Measurements from ENCODE around the gene NR1I2. TPM values are rescaled to one million over a fixed set of nuclear protein-coding genes. Genes with fewer than 3 reads are reported as not detected.

The NR1I2 gene
- total and polyA plus RNA-seq, 2 donors (not counting 1 experiment from before 2014, with no cell fraction given), result 0.30 to 0.52 TPM

DNA sequence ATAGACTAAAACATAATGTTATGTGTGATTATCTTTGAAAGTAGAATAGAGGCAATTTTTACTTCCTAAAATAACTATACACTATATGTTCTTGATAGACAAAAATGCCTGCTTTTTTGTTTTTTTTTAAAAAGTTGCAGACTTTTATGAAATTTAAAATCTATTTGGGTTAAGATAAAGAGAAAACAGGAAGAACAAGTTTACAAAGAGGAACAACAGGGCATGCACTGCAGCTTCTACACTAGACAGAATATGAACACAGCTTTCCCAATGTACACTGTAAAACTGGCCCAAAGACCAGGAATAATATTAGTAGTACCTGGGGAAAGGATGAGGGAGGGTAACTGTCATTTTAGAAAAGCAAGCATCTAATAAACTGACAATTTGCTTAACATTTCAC, 53.7 kb downstream of the NR1I2 start:
- ChIA-PET CTCF (no interaction called here), POLR2A (no interaction called here)
- Mint-ChIP-seq H3K27me3 (no peaks in the 10 kb centered on the region), H3K4me3 (no peak overlapping the region), H3K27ac (no peak overlapping the region), H3K9me3 (ENCODE audit: insufficient read depth) (no peaks in the 10 kb centered on the region), H3K4me1 (peaks cover 4% of the 10 kb centered on the region)
- DNase-seq, result no peak
- Histone ChIP-seq H2AFZ (ENCODE audit: insufficient read depth, low read depth, low read length, poor library complexity, severe bottlenecking) (no peak overlapping the region), H3K27ac (ENCODE audit: low read length in 2 of 2) (no peak overlapping the region), H3K4me1 (ENCODE audit: control insufficient read depth in 2 of 2, insufficient read depth in 2 of 2, low read length in 2 of 2) (no peaks in the 10 kb centered on the region), H4K20me1 (ENCODE audit: control insufficient read depth, insufficient read depth, low read length, poor library complexity, severe bottlenecking) (no peaks in the 10 kb centered on the region), H3K36me3 (replicated peaks in 1 of 2; ENCODE audit: control extremely low read depth in 1 of 2, control insufficient read depth in 1 of 2, extremely low read depth in 1 of 2, insufficient read depth in 2 of 2, low read length in 1 of 2) (peaks cover 4 to 11% of the 10 kb centered on the region in 2 experiments), H3K9ac (ENCODE audit: low read length) (no peak overlapping the region), H3K9me3 (ENCODE audit: control extremely low read depth in 1 of 3, control insufficient read depth in 2 of 3, insufficient read depth in 1 of 3, low read length in 2 of 3) (no peaks in the 10 kb centered on the region), H3K27me3 (replicated peaks in 1 of 4; ENCODE audit: control extremely low read depth in 1 of 4, control insufficient read depth in 3 of 4, insufficient read depth in 4 of 4, low read length in 3 of 4) (no peaks in the 10 kb centered on the region), H3K4me2 (replicated peaks; ENCODE audit: low read depth, low read length, poor library complexity, severe bottlenecking) (no peak overlapping the region), H3K4me3 (ENCODE audit: control extremely low read depth in 1 of 5, extremely low read depth in 1 of 5, insufficient read depth in 1 of 5, low read depth in 2 of 5, low read length in 4 of 5) (no peak overlapping the region), H3K79me2 (ENCODE audit: control insufficient read depth, insufficient read depth, low read length) (no peaks in the 10 kb centered on the region)
- intact Hi-C loops (cut with micrococcal nuclease), result no loop called here
- ATAC-seq (ENCODE audit: low read depth), result no peak
- no peak for TF ChIP-seq EZH2 (IDR thresholded peaks at IDR 0.05; ENCODE audit: borderline replicate concordance, insufficient read depth, low read depth, low read length, poor library complexity, severe bottlenecking)
- TF ChIP-seq, protein P1, sequence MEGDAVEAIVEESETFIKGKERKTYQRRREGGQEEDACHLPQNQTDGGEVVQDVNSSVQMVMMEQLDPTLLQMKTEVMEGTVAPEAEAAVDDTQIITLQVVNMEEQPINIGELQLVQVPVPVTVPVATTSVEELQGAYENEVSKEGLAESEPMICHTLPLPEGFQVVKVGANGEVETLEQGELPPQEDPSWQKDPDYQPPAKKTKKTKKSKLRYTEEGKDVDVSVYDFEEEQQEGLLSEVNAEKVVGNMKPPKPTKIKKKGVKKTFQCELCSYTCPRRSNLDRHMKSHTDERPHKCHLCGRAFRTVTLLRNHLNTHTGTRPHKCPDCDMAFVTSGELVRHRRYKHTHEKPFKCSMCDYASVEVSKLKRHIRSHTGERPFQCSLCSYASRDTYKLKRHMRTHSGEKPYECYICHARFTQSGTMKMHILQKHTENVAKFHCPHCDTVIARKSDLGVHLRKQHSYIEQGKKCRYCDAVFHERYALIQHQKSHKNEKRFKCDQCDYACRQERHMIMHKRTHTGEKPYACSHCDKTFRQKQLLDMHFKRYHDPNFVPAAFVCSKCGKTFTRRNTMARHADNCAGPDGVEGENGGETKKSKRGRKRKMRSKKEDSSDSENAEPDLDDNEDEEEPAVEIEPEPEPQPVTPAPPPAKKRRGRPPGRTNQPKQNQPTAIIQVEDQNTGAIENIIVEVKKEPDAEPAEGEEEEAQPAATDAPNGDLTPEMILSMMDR (IDR thresholded peaks at IDR 0.05), result no peak

DNA sequence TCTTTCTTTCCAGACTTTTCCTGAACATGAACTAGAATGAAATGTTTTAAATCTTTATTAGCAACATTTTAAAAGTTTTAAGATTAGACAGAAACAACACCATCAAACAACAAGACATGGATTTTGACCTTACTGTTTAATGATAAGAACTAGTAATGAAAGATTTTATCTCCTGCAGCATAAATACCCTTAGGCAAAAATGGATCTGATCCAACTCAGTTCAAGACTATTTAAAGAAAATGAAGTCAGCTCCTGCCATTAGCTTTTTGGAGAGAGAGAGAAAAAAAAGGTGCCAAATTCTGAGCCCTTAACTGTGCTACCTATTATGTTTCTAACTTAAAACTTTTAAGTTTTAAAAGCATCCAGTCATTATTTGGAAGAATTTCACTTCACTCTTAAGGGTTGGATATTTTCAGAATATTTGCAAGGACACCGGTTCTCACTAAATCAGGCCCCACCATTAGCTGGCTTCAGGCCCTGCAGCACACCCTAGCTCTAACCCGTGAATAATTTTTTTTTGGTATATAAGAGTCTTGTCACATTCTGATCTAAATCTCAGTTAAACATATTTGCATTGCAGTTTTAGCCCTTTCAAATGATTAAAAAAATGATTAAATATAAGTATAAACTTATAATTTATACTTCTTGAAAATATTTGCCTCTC, 60.0 kb downstream of the NR1I2 start:
- no CpG with 5 or more reads among the region's 2 CpGs for WGBS (ENCODE audit: insufficient coverage)

More for the DNA sequence above, 60.0 kb downstream of the NR1I2 start:
- Histone ChIP-seq H2AFZ (ENCODE audit: insufficient read depth, low read depth, low read length, poor library complexity, severe bottlenecking) (no peak overlapping the region), H3K4me3 (ENCODE audit: control extremely low read depth in 1 of 5, extremely low read depth in 1 of 5, insufficient read depth in 1 of 5, low read depth in 2 of 5, low read length in 4 of 5) (no peak overlapping the region), H3K4me2 (replicated peaks; ENCODE audit: low read depth, low read length, poor library complexity, severe bottlenecking) (no peak overlapping the region), H3K27ac (ENCODE audit: low read length in 2 of 2) (no peak overlapping the region), H3K36me3 (replicated peaks in 1 of 2; ENCODE audit: control extremely low read depth in 1 of 2, control insufficient read depth in 1 of 2, extremely low read depth in 1 of 2, insufficient read depth in 2 of 2, low read length in 1 of 2) (peaks cover 2 to 11% of the 10 kb centered on the region in 2 experiments), H3K79me2 (ENCODE audit: control insufficient read depth, insufficient read depth, low read length) (no peaks in the 10 kb centered on the region), H3K27me3 (replicated peaks in 1 of 4; ENCODE audit: control extremely low read depth in 1 of 4, control insufficient read depth in 3 of 4, insufficient read depth in 4 of 4, low read length in 3 of 4) (no peaks in the 10 kb centered on the region), H3K4me1 (ENCODE audit: control insufficient read depth in 2 of 2, insufficient read depth in 2 of 2, low read length in 2 of 2) (no peaks in the 10 kb centered on the region), H4K20me1 (ENCODE audit: control insufficient read depth, insufficient read depth, low read length, poor library complexity, severe bottlenecking) (no peaks in the 10 kb centered on the region), H3K9ac (ENCODE audit: low read length) (no peak overlapping the region), H3K9me3 (ENCODE audit: control extremely low read depth in 1 of 3, control insufficient read depth in 2 of 3, insufficient read depth in 1 of 3, low read length in 2 of 3) (no peaks in the 10 kb centered on the region)
- Mint-ChIP-seq H3K27me3 (no peaks in the 10 kb centered on the region), H3K4me3 (no peak overlapping the region), H3K9me3 (ENCODE audit: insufficient read depth) (no peaks in the 10 kb centered on the region), H3K4me1 (peaks cover 17% of the 10 kb centered on the region), H3K27ac (no peak overlapping the region)
- ChIA-PET CTCF (interaction anchor here (0.6 kb wide), 1 partner anchor 16 kb away, joined by 3 read pairs; no protein-coding TSS in a partner anchor), POLR2A (no interaction called here)
- TF ChIP-seq, protein P1 (IDR thresholded peaks at IDR 0.05), result no peak
- no peak for TF ChIP-seq EZH2 (IDR thresholded peaks at IDR 0.05; ENCODE audit: borderline replicate concordance, insufficient read depth, low read depth, low read length, poor library complexity, severe bottlenecking)
- ATAC-seq (ENCODE audit: low read depth), result no peak
- no peak for DNase-seq
- intact Hi-C loops (cut with micrococcal nuclease), result no loop called here

Measured in B cell (primary cell).